Fibroblast of lung (primary cell): Measurements from ENCODE around the gene CCDC51.

Experiments used
- EZH2 ChIP-seq: IDR thresholded peaks from 2 replicates; pipeline ENCODE4 v1.5.1; 2012; ENCODE audit warnings: low read length, control low read depth, mild to moderate bottlenecking; ENCODE audit errors: missing control alignments
- TF ChIP-seq, protein P1 (sequence below), 2 donors: IDR thresholded peaks in 1 of 2; conservative IDR thresholded peaks in 1 of 2; 1 replicate in 1 of 2; 2 replicates in 1 of 2; pipeline ENCODE4 v1.5.1; 2011 to 2012; ENCODE audit warnings: low read length in 2 of 2, control low read depth in 1 of 2, inconsistent platforms in 1 of 2, low read depth in 1 of 2, mild to moderate bottlenecking in 1 of 2

DNA sequence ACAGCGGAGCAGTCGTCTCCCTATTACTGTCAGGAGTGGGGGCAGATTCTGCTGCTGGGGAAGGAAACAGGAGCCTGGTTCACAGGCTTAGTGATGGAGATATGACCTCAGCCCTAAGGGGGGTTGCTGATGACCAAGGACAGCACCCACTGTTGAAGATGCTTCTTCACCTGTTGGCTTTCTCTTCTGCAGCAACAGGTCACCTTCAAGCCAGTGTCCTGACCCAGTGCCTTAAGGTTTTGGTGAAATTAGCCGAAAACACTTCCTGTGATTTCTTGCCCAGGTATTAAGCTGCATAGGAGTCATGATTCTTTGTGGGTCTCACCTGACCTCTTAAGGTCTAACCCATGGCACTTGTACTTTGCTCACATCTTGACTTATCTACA is 20.6 kb upstream of the CCDC51 start:
- no peak for TF ChIP-seq EZH2
- TF ChIP-seq, protein P1, sequence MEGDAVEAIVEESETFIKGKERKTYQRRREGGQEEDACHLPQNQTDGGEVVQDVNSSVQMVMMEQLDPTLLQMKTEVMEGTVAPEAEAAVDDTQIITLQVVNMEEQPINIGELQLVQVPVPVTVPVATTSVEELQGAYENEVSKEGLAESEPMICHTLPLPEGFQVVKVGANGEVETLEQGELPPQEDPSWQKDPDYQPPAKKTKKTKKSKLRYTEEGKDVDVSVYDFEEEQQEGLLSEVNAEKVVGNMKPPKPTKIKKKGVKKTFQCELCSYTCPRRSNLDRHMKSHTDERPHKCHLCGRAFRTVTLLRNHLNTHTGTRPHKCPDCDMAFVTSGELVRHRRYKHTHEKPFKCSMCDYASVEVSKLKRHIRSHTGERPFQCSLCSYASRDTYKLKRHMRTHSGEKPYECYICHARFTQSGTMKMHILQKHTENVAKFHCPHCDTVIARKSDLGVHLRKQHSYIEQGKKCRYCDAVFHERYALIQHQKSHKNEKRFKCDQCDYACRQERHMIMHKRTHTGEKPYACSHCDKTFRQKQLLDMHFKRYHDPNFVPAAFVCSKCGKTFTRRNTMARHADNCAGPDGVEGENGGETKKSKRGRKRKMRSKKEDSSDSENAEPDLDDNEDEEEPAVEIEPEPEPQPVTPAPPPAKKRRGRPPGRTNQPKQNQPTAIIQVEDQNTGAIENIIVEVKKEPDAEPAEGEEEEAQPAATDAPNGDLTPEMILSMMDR (conservative IDR thresholded peaks at IDR 0.05 in 1 of 2, IDR thresholded peaks at IDR 0.05 in 1 of 2; ENCODE audit: low read depth in 1 of 2, low read length in 2 of 2): no peak
